ELF-1 (cell line): ENCODE data around the gene GALNT18.

Source experiments
- DNase-seq: peaks from one replicate; pipeline ENCODE4 v3.0.0-alpha.2; 2016; ENCODE audit warnings: low read depth, low spot score

GALNT18 gene

DNA sequence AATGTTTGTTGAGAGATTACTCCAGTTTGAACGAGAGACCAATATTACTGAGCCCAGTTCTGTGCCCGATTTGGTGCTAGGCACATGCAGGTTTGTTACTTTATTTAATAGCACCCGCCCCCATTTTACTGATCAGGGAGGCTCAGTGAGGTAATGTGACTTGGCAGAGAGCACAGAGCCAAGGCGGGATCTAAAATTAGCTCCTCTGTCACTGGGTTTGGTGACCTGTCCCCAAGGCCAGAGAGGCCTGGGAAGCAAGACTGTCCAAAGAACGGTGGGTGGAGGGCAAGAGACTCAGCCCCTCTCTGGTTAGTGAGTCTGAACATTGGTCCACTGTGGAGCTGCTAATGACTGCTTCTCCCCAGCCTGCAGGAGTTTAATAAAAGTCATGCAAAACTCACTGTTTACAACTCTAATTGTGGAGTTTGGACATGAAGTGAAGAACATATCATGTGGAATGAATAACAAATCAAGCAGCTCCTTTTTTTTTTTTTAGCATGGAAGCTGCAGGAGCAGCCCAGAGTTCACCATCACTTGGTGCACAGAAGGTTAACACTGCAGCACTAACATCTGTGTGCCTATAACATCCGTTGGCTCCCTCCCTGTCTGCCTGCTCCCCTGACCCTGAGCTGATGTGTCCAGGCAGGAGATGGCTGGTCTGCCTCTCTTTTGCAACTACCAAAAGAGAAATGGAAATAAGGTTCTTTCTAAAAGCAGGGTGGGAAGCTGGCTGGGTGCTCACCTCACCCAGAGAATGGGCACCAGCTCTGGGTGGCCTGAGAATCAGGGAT is 307.7 kb downstream of the GALNT18 start:
- DNase-seq: no peak

DNA sequence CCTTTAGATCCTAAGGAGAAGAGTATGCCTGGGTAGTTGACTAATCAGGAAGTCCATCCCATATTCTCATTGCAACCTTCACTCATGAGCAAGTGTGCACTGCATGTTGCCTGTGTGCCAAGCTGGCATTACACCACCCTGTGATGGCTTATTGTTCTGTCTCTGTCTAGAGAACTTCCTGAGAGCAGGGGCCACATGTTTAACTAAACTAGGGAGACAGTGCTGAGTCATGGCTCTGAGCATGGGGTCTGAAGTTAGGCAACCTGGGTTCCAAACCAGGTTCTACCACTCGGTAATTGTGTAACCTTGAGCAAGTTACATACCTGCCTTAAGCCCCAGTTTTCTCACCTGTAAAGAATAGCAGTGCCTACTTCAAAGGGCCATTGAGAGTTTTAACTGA is 308.4 kb downstream of the GALNT18 start:
- no peak for DNase-seq

DNA sequence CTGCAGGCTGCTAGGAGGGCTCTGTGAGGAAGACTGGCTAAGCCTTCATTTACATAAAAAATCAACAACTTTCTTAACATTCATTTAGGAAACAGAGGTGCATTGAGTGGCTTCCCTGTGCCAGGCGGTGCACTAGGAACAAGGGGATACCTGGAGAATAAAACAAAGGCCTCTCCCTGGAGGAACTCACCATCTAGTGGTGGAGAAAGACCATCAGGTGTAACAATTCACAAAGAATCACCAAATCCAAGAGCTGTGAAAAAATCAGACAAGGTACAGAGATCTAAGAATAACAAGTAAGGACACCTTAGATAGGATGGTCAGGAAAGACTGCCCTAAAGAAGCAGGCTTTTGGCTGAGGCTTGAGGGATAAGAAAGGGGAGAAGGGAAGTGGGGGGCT is 309.1 kb downstream of the GALNT18 start:
- DNase-seq: no peak

DNA sequence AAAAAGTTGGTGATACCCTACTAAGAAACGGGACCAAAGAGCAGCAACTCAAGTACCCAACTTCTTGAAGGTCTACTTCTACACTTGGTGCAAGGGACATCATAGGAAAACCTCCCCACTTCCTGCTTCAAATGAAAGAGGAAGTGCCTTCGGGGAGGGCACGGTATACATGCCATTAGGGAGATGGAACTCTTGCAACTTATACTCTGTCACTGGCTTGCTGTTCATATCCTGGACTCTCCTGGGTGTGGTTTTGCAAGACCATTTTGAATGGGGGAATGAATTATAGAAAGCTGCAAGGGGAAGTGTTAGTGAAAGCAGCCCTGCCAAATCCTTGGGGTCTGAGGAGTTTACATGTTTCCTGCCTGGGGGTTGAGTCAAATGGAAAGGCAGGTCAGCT is 310.6 kb downstream of the GALNT18 start:
- no peak for DNase-seq

- DNase-seq: no peak
Observed at GRCh38 chr11:11309906-11310305, 311.9 kb downstream of the GALNT18 start.

DNA sequence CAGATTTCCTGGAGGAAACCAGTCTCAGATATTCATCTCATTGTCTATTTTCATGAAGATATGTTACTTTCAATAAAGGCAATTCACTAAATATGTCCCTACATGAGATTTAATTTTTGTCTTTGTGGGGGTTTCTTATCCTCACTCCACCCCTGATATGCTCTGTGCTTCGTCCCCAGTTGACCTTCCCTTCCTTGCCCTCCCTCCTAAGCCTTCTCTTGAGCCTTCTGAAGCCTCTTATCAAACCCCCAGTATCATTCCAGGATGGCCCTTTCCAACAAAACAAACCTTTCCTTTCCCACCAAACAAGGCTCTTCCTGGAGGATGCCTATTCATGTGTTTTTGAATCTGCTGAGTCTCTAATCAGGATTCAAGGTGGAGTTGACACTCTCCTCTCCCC is 313.6 kb downstream of the GALNT18 start:
- no peak for DNase-seq

DNA sequence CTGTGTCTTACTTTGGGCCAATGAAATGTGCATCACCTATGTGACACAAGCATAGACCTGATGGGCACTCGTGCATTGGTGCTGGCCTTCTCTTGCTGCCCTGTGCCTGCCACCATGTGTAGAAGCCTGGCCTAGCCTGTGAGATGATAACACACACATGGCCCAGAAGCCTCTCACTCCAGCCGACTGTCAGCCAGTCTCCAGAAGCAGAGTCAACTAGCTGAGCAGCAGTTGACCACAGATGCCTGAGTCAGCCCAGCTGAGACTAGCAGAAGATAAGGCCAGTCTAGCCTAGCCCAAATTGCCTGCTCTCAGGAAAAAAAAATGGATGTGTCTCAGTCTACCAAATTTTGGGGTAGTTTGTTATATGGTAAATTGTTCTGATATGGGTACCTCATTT is 314.9 kb downstream of the GALNT18 start:
- DNase-seq: no peak

DNA sequence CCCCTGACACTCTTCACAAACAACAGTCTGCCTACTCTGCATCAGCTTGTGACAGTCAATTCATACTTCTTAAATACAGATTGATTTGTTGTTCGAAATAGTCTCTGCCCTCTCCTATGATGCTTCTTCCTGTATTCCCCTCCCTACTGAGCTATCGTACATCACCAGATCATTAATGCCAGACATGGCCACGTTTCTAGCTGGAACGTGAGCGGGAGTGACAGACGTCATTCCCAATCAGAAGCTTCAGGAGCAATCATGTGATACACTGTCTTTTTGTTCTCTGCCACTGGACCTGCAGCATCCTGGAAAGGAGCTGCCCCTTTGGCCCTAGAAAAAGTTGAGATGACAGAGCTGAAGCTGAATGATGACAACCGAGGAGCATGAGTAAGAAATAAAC is 317.3 kb downstream of the GALNT18 start:
- no peak for DNase-seq

- DNase-seq: no peak
Observed at GRCh38 chr11:11302565-11302964, 319.2 kb downstream of the GALNT18 start.

DNA sequence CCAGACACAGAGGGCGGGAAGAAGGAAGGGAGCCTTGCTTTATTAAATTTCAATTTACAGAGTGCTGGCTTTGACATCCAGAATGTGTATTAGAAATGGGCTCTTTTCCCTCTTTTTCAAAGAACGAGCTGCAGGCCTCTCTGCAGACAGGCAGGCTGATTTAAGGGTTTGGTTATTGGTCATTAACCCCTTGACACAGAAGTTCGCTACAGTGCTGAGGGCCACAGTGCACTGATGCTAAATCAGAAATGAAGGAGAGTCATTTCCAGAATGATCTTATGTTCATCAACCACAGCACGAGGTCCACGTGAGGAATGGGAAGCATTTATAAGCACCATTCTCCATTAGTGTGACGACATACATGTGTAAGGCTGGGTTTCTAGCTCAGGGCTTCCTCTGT is 320.6 kb downstream of the GALNT18 start:
- DNase-seq: no peak

GRCh38 chr11:11297578-11297977 is 324.2 kb downstream of the GALNT18 start:
- peak; percentile 24 for DNase-seq

- DNase-seq: no peak
Observed at GRCh38 chr11:11296434-11296833, 325.4 kb downstream of the GALNT18 start.

- DNase-seq: no peak
Observed at GRCh38 chr11:11294551-11294855, 327.3 kb downstream of the GALNT18 start.

GRCh38 chr11:11293798-11294550 is 327.8 kb downstream of the GALNT18 start:
- DNase-seq: peak; percentile 13

- no peak for DNase-seq
Observed at GRCh38 chr11:11292839-11293238, 329.0 kb downstream of the GALNT18 start.

- no peak for DNase-seq
Observed at GRCh38 chr11:11291041-11292015, 330.5 kb downstream of the GALNT18 start.

GRCh38 chr11:11290354-11290753 is 331.5 kb downstream of the GALNT18 start:
- peak; percentile 41 for DNase-seq

- DNase-seq: peak; percentile 8
Observed at GRCh38 chr11:11289669-11290068, 332.1 kb downstream of the GALNT18 start.

GRCh38 chr11:11288972-11289616 is 332.7 kb downstream of the GALNT18 start:
- DNase-seq: no peak

DNA sequence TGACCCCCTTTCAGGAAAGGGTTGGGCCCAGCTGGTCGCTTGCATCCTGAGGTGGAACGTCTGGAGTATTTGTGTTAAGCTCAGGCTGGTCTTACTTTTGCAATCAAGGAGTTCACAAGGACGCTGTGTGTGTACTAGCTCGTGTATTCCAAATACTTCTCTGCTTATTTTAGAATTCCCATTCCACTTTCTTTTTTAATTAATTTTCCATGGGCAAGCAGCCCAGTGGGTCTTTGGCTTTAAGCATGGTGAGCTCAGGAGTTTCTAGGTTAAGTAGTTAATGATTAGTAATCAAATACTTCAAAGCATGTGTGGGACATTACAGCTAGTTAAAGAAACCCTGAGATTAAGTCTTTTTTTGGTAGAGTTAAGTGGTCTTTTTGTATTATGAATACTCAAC is 337.3 kb downstream of the GALNT18 start:
- no peak for DNase-seq

DNA sequence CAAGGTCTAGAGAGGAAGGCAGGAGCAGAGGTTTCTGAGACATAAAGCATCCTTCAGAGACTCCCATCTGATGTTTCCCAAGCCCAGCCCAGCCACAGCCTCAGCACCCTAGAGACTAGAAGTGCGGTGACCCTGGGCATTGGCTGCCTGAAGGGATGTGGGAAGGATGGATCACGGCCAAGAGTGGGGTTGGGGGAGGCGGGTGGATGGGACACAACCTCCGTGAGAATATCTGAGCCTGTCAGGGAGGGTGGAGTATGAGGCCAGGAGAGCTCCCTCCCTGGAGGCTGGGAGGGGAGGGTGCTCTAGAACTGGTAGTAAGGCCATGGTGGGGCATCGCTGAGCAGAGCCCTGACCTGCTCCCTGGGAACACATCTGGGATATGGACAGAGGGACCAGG is 340.2 kb downstream of the GALNT18 start:
- no peak for DNase-seq

GRCh38 chr11:11280826-11281225 is 341.0 kb downstream of the GALNT18 start:
- no peak for DNase-seq
